ENCODE measurements around the gene GFPT1.
"Not testable (repeated sequence)": the region's sequence is repeated elsewhere in the genome, so short reads cannot be mapped to it uniquely, and the experiment has no call there.

GFPT1 gene

GRCh38 chr2:69386789-69387734 is at the start of gene GFPT1:
Gene GFPT1, minus strand, starts transcription at chr2:69387227. Its CDS starts 156 bp downstream, at chr2:69387071.
- DNase-seq, result peak; percentile 92

GRCh38 chr2:69436596-69436937 is 49.5 kb upstream of the GFPT1 start:
- DNase-seq, result no peak

DNA sequence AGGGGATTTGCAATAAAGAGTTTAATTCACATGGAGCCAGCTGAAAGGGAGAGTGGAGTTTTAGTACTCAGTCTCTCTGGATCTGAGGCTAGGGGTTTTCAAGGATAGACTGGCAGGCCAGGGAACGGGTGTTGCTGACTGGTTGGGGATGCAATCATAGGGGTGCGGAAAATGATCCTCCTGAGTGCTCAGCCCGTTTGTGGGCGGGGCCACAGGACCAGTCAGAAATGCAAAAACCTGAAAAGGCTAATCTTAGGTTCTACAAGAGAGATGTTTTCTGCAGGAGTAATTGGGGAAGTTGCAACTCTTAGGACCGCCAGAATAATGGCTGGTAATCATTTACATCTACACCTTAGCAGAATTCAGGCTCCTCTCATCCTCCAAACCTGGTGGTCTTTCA is 47.7 kb upstream of the GFPT1 start:
- DNase-seq, result no peak

GRCh38 chr2:69429491-69430183 is 42.6 kb upstream of the GFPT1 start:
- no peak for DNase-seq

GRCh38 chr2:69428981-69429380 is 42.0 kb upstream of the GFPT1 start:
- DNase-seq, result no peak

GRCh38 chr2:69424419-69424818 is 37.4 kb upstream of the GFPT1 start:
- DNase-seq, result no peak

GRCh38 chr2:69422198-69422597 is 35.2 kb upstream of the GFPT1 start:
- DNase-seq, result no peak

DNA sequence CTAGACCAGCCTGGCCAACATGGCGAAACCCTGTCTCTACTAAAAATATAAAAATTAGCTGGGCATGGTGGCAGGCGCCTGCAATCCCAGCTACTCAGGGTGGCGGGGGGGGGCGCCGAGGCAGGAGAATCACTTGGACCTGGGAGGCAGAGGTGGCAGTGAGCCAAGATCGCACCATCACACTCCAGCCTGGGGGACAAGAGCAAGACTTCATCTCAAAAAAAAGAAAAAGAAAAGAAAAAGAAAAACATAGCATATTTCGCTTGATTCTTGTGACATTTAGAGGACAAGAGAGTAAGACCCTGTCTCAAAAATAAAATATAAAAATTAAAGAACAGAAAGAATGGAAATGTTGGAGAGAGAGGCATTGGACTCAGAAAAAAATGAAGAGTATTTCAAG is 32.1 kb upstream of the GFPT1 start:
- DNase-seq, result not testable (repeated sequence)

DNA sequence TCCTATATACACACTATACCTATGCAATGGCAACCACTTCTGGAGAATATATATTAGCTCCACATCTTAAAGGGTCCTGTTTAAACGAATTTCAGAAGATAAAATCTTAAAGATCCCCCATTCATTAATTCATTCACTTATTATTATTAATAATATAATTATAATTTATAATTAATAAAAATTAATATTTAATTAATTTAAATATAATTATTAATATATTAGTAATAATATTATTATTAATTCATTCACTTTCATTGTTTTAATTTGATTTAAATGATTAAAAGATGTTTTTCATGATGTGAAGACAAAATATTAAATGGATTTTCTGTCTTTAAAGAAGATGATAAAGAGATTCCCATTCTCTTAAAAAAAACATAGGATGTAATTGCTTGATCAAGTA is 29.1 kb upstream of the GFPT1 start:
- no peak for DNase-seq

- no peak for DNase-seq
Observed at GRCh38 chr2:69411120-69411519, 24.1 kb upstream of the GFPT1 start.

- no peak for DNase-seq
Observed at GRCh38 chr2:69405306-69405705, 18.3 kb upstream of the GFPT1 start.

DNA sequence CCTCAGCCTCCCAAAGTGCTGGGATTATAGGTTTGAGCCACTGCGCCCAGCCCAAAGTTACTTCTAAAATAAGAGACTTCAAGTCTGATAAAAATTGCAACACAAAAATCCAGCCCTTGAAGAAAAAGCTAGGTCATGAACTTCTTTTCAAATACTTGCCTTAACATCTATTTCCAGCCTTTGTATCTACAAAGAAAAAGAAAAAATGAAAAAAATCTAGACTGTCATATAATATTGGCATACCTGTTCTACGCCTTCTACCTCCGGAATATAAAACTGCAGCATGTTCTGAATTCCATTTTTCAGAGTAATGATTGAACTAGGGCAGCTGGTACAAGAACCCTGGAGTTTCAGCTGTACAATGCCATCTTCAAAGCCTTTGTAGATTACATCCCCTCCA is 13.1 kb upstream of the GFPT1 start:
- DNase-seq, result no peak

- no peak for DNase-seq
Observed at GRCh38 chr2:69397234-69397633, 10.2 kb upstream of the GFPT1 start.

- DNase-seq, result no peak
Observed at GRCh38 chr2:69395866-69396265, 8.8 kb upstream of the GFPT1 start.

DNA sequence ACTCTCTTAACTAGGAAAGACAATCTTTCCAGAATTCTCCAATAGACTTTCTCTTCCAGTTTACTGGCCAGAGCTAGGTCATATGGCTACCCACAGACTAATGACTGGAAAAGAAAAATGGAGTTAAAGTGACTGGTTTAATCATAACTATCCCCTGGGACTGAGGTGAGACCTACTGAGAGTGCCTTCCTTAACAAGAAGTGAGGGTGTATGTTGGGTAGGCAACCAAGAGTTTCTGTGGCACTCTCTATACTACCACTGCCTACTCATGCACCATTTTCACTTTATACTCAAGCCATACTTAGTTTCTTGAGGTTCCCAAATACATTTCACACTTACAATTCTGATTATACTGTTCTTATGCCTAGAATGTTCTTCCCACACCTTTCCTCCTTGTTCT is 6.9 kb upstream of the GFPT1 start:
- no peak for DNase-seq

DNA sequence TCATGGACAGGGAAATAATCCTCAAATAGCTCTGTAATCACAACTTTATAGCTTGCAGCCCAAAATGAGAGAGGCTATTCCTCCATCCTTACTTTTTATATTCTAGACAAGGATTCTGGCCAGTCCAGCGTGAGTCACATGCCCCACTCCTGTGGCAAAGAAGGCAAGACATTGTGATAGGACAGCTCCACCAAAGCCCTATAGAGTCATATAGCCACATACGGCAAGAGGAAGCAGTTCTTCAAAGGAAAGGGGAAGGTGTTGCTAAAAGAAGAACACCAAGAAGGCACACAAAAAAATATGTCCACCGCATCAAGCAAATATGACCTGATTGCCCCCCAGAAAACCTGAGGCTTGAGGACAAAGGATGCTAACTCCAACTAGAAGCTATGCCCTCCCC is 3.4 kb upstream of the GFPT1 start:
- DNase-seq, result no peak

- no peak for DNase-seq
Observed at GRCh38 chr2:69390001-69390400, 3.0 kb upstream of the GFPT1 start.

GRCh38 chr2:69389271-69389670 is 2.2 kb upstream of the GFPT1 start:
- DNase-seq, result no peak

- no peak for DNase-seq
Observed at GRCh38 chr2:69387770-69388481, 899 bp upstream of the GFPT1 start.

DNA sequence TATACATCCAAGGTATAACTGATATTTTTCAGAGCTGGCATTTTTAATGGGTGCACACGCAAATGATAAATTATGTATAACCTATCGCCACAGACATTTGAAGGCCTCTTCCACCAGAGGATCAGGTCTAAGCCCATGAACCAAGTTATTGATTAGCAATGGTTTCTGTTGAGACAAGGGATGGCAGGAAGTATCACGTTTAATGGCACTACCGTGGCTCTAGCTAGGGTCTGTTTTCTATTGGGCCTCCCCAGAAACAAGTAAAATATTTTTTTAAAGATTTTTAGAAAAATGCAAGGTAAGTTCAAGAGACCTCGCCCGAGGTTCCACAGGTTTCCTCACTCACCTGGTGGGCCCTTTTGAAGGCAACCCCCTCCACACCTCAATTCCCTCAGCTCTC is 667 bp downstream of the GFPT1 start:
- DNase-seq, result no peak

DNA sequence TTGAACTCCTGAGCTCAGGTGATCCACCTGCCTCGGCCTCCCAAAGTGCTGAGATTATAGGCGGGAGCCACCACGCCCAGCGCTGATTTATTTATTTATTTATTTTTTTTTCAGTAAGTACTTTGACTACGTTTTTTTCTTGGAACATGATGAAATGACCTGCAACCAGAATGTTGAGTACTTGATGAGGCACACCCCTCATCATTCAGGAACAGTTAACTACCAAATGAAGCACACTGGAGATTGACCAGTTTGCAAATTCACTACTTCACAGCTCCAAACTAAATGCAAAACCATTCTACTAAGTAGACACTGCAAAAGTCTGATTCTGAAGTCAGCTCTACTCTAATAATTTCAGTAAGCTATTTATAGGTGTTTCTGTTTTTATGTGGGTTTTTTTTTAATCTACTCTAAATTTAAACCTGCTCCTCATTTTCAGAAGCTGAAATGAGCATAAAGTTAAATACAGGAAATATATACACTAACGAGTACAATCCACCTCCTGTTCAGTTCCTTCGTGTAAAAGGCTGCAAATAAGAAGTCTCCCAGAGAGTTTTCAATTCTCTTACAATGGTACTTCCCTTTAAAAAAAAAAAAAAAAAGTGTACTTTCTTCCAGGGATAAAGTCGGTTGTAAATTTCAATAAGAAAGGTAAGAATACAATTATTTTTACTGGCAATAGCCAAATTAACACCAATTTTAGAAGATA is 1.4 kb downstream of the GFPT1 start:
- DNase-seq, result no peak

DNA sequence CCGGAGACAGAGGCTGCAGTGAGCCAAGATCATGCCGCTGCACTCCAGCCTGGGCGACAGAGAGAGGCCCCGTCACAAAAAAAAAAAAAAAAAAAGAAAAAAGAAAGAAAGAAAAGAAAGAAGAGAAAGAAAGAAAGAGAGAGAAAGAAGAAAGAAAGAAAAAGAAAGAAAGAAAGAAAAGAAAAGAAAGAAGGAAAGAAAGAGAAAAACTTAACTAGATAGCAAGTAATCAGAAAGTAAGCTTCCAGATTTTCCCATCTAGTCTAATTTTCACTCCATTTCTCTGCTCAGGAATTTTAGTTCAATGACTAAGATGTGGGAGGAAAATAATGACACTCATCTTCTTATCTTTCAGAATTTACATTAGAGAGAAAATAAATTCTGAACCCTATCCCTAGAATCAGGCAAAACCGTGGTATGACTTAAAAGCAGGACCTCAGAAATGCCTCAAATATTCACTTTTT is 2.4 kb downstream of the GFPT1 start:
- DNase-seq, result no peak
